Measurements from ENCODE around the gene ECSCR.
"Not testable (repeated sequence)": the region's sequence is repeated elsewhere in the genome, so short reads cannot be mapped to it uniquely, and the experiment has no call there.

GRCh38 chr5:139503036-139503817, 40.7 kb upstream of the ECSCR start:
- TF ChIP-seq CTCF (conservative IDR thresholded peaks at IDR 0.05 in 1 of 2, IDR thresholded peaks at IDR 0.05 in 1 of 2; ENCODE audit: extremely low read depth in 1 of 2, insufficient read depth in 1 of 2, low read depth in 1 of 2, low read length in 2 of 2); EZH2 (IDR thresholded peaks at IDR 0.05; ENCODE audit: borderline replicate concordance, low read length): not testable (repeated sequence)

All from mammary epithelial cell (primary cell).